ENCODE results near the gene SRGAP1.
A peak's percentile ranks its signal among the peaks of the same experiment; 100 is the strongest.

Gene SRGAP1

DNA sequence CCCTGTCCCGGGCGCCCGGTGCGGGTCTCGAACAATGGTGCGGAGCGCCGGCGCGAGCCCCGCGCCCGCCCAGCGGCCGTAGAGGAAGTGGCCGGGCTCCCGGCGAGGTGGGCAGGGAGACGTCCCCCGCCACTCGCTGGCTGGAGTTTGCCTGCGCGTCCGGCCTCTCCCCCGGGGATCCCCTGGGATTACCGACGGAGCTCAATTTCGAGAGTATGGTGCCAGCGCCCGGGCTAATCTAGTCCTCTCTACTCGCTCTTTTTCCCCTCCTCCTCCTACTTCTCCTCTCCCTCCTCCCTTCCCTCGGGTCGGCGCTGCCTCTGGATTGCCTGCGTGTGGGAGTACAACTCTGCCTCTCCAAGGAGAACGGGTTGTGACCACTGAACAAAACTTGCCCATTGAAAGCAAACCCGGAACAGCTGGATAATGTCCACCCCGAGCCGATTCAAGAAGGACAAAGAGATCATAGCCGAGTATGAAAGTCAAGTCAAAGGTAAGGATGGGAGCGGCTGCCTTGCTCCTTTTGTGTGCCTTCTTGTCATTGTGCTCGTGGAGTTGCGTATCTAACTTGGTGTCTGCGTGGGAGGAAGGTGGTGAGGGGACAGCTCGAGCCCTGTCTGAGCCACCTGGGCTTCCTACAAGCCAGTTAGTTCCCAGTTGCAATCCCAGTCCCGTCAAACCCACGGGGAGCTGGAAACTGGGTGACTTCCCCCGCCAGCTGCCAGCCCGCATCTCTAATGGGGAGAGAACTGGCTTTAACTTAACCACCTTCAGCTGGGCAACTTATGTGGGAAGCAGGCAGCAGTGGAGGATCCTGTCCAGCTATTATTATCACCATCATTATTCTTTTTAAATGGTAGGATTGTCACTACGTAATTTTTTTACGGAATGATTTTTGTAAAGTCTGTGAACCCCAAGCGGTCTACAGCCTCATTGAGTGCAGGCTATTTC lies at the start of gene SRGAP1:
TSS of gene SRGAP1 (plus strand) at position 310 of the 951 bp plus-strand sequence. CDS start at position 427, 117 bp downstream.
- DNase-seq, result peak; percentile 36

DNA sequence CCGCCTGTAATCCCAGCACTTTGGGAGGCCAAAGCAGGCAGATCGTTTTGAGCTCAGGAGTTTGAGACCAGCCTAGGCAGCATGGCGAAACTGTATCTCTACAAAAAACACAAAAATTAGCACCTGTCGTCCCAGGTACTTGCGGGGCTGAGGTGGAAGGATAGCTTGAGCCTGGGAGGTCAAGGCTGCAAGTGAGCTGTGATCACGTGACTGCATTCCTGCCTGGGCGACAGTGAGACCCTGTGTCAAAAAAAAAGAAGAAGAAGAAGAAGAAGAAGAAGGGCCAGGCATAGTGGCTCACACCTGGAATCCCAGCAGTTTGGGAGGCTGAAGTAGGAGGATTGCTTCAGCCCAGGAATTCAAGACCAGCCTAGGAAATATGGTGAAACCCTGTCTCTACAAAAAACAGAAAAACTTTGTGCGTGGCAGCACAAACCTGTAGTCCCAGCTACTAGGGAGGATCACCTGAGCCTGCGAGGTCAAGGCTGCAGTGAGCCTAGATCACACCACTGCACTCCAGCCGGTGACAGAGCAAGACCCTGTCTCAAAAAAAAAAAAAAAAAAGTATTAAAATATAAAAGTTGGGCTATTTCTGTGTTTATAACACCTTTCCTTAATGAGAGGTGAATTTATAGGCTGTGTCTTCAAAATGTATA lies 49.3 kb upstream of the SRGAP1 start:
- no peak for DNase-seq

DNA sequence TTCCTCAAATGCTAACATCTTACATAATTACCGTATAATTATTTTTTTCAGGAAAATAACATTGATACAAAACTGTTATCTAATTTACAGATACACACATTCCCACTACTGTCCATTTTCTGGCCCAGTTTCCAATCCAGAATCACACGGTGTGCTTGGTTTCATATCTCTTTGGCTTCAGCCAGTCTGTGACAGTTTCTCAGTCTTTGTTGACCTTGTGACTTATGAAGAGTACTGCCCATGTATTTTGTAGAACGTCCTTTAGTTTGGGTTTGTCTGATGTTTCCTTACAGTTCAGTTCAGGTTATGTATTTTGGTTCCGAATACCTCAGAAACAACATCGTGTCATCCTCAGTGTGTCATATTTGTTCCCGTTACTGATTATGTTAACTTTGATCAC lies 48.6 kb upstream of the SRGAP1 start:
- no peak for DNase-seq

DNA sequence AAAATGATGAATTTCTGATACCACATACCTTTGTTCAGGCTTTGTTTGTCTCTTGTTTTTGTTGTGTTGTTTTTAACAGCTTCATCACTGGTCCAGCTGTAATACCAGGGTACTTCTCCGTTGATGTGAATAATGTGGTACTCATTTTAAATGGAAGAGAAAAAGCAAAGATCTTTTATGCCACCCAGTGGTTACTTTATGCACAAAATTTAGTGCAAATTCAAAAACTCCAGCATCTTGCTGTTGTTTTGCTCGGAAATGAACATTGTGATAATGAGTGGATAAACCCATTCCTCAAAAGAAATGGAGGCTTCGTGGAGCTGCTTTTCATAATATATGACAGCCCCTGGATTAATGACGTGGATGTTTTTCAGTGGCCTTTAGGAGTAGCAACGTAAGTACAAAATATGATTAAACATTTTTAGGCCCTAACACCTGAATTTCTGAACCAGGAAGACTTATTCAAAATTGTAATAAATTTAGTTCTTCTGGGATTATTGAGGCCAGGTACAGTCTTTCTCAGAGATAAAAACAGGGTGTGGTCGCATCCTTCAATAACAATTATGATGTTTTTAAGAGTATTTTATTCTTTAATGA lies 42.4 kb upstream of the SRGAP1 start:
- DNase-seq, result peak; percentile 64

DNA sequence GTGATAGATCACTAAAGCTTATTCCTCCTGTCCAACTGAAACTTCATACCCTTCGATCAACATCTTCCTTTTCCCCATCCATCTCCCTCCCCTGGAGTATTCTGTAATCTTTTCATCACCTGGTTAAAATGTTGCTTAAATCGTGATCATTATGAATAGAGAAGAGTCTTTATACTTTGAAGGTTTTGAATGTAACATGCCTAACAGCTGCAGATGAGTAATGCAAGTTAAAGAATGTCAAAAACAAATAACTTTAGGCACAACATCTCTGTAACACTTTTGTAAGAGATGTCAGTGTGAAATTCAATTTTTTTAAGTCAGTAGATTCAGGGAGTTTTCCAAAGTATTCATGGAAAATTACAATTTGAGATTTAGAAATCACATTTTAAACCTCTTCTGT lies 39.8 kb upstream of the SRGAP1 start:
- DNase-seq, result no peak

DNA sequence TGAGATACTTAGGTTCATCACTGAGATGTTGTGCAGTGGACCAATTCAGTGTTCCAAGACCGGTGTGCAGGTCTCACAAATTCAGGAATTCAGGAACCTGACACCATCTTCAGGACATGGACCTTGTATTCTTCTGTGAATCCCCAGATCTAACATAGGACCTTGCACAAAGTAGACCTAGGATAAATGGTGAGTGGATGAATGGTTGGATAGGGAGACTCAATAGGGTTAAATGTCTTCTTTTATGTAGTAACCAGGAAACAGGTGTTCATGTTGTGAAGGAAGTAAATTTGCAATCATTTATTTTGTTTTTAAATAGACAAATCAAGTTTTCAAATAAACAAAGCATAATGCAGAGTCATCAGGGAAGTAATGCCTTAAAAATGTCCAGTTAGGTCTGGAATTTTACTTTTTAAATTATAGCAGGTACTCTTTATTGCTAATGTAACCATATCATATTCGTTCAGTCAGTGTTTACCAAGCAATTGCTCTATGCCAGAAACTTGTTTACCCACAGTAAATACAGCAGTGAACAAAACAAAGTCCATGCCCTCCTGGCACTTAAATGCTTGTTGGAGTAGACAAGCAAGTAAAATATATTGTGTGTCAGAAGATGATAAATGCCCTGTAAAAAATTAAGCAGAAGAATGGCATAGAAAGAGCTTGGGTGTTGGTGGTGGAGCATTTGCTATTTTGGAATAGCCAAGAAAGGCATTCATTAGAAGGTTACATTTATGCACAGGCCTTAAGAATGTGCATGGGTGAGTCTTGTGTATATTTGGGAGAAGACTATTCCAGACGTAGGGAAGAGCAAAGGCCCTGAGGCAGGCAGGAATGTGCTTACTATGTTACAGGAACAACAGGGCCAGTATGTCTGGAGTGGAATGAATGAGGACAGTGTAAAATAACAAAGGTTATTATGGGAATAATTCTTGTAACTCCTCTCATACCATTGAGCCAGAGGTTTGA lies 38.5 kb upstream of the SRGAP1 start:
- no peak for DNase-seq

DNA sequence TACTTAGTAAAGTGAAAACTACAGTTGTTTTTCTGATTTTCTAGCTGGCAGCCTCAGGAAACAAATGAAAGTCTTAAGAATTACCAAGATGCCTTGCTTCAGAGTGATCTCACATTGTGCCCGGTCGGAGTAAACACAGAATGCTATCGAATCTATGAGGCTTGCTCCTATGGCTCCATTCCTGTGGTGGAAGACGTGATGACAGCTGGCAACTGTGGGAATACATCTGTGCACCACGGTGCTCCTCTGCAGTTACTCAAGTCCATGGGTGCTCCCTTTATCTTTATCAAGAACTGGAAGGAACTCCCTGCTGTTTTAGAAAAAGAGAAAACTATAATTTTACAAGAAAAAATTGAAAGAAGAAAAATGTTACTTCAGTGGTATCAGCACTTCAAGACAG lies 35.9 kb upstream of the SRGAP1 start:
- DNase-seq, result no peak

DNA sequence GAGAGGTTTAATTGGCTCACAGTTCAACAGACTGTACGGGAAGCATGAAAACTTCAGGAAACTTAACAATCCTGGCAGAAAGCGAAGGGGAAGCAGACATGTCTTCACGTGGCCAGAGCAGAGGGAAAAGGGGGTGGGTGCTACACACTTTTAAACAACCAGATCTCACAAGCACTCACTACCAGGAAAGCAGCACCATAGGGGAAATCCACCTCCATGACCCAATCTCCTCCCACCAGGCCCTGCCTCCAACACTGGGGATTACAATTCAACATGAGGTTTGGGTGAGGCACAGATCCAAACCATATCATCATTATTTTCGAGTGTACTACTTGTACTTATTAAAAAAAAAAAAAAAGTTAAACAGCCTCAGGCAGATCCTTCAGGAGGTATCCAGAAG lies 34.9 kb upstream of the SRGAP1 start:
- no peak for DNase-seq

DNA sequence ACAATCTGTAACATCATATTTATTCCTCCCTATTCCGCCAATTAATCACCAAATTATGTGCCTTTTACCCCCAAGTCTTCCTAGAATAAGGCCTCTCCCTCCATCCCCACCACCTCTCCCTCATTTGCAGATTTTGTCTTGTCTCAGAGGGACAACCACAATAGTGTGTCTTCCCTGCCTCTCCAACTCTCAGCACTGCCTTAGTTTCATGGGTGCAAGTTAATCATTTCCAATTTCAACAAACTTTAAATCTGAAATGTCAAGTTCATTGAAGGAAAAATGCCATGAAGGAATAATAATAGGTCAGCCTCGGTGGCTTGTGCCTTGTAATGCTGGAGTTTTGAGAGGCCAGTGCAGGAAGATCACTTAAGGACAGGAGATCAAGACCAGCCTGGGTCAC lies 33.2 kb upstream of the SRGAP1 start:
- DNase-seq, result no peak

DNA sequence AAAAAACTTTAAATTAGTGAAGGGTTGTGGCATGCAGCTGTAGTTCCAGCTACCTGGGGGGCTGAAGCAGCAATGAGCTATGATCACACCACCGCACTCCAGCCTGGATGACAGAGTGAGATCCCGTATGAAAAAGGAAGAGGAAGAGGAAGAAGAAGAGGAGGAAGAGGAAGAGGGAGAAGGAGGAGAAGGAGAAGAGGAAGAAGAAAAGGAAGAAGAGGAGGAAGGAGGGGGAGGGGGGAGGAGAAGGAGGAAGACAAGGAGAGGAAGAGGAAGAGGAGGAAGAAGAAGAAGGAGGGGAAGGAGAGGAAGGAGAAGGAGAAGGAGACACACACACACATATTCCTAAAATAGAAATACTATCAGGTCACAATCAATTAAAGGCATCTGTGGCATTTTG lies 32.7 kb upstream of the SRGAP1 start:
- DNase-seq, result no peak

DNA sequence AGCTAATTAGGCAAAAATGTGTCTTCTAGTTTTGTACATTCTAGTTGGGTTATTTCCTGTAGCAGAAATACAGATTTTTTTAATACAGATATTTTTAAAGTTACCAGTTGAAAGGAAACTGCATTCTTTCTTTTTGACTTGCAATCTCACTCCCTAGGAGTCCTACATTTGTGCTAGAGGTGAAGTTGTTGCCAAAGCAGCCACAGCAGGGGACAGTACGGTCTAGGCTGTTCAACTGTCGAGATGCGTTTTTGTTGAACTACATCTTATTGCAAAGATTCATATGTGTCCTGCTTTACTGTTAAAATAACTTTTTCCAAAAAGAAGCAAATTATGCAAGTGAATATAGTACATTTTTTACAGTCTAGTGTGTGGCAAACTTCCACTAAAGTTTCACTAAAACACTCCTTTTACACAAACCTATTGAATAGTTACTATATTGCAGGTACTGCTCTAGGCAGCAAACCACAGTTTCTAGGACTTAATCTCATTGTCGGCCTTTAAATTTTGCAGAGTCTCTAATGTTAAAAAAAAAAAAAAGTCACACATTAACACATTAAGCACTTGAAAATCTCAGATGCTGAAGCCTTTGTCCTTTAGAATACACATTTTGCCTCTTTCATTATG lies 30.2 kb upstream of the SRGAP1 start:
- DNase-seq, result no peak

DNA sequence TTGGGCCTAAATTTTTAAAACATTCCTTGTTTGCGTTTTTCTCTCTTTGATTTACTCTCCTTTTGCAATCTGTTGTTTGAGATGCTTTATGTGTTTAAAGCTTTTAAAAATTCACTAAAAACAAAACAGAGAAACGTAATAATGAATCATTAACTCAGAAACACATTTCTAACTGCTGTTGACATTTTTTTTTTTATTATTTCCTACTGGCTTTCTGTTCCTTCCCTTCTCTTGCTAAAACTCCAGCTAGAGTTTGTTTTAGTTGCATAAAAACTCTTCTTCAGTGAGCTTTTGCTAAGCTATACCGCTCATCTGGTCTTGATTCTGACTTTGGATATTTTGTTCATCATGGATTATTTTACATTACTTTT lies 29.0 kb upstream of the SRGAP1 start:
- no peak for DNase-seq

DNA sequence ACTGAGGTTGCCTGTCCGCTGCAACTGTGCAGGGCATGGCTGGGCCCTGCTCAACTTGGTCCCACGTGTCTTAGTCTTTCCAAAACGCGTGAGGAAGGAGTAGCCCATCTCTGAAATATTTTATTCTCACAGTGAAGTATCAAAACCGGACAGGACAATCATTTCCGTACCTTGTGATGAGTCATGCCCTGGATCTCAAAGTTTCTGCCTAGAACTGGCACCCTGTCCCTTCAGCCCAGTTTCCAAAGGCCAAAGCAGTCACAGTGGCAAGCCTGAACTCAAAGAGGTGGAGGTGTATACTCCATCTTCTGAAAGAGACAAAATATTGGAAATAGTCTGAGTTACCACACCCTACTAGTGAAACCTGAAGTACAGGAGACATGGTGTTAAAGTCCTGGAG lies 28.5 kb upstream of the SRGAP1 start:
- DNase-seq, result no peak

DNA sequence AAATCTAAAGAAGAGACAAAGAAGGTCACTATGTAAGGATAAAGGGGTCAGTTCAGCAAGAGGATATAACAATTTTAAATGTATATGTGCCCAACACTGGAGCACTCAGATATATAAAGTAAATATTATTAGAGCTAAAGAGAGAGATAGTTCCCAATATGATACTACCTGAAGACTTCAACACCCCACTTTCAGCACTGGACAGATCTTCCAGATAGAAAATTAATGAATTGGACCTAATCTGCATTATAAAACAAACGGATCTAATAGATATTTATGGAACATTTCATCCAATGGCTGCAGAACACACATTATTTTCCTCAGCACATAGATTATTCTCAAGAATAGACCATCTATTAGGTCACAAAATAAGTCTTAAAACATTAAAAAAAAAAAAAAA lies 24.1 kb upstream of the SRGAP1 start:
- no peak for DNase-seq

DNA sequence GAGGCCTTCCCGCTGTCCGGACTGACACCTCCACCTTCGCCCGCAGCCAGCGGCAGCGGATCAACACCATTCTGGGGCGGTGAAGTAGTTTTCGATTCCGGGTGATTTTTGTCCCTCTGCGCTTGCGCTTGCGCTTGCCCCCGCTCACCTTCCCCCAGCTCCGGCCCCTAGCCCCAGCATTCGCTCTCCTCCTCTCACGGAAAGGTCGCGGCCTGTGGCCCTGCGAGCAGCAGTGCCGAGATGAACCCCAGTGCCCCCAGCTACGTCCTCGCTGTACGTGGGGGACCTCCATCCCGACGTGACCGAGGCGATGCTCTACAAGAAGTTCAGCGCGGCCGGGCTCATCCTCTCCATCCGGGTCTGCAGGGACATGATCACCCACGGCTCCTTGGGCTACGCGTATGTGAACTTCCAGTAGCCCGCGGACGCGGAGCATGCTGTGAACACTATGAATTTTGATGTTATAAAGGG lies 22.7 kb upstream of the SRGAP1 start:
- DNase-seq, result no peak

DNA sequence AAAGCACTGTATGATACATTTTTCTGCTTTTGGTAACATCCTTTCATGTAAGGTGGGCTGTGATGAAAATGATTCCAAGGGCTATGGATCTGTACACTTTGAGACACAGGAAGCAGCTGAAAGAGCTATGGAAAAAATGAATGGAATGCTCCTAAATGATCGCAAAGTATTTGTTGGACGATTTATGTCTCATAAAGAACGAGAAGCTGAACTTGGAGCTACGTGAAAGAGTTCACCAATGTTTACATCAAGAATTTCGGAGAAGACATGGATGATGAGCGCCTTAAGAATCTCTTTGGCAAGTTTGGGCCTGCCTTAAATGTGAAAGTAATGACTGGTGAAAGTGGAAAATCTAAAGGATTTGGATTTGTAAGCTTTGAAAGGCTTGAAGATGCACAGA lies 22.1 kb upstream of the SRGAP1 start:
- DNase-seq, result no peak

DNA sequence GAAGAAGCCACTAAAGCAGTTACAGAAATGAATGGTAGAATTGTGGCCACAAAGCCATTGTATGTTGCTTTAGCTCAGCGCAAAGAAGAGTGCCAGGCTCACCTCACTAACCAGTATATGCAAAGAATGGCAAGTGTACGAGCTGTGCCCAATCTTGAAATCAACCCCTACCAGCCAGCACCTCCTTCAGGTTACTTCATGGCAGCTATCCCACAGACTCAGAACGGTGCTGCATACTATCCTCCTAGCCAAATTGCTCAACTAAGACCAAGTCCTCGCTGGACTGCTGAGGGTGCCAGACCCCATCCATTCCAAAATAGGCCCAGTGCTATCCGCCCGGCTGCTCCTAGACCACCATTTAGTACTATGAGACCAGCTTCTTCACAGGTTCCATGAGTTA lies 21.5 kb upstream of the SRGAP1 start:
- DNase-seq, result no peak

DNA sequence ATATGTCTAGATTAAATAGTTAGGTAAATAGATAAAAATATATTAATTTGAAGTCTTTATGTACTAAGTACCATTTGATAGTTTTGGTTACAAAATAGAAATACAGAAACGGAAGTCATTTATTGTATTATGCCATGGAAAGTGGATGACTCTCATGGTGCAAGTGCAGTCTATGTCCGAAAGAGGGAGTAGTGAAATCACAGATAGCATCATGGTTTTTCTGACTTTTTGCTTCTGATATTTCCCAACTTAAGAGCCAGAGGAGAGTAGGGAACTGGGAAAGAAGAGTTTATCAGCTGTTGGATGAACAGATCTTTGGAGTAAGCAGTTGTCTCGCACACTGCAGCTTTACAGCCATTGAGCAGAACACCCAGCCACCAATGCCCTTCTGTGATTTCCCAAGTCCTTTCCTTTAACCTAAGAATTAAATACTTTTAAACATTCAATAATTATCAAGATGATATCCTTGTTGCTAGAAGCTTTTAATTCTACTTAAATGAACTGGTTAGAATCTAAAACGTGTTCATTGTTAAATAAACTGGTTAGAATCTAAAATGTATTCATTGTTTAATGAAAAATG lies 18.4 kb upstream of the SRGAP1 start:
- DNase-seq, result peak; percentile 67

DNA sequence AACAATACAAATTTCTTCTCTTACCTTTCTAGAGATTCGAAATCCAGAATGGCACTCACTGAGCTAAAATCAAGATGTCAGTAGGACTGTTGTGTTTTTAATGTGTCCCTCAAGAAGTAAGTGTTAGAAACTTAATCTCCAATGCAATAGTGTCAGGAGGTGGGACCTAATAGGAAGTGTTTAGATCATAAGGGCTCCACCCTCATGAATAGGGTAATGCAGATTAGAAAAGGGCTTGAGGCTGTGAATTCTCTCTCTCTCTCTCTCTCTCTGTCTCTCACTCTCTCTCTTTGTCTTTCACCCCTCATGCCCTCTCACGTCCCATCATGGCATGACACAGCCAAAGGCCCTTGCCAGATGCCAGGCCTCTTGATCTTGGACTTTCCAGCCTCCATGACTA lies 15.6 kb upstream of the SRGAP1 start:
- DNase-seq, result no peak

DNA sequence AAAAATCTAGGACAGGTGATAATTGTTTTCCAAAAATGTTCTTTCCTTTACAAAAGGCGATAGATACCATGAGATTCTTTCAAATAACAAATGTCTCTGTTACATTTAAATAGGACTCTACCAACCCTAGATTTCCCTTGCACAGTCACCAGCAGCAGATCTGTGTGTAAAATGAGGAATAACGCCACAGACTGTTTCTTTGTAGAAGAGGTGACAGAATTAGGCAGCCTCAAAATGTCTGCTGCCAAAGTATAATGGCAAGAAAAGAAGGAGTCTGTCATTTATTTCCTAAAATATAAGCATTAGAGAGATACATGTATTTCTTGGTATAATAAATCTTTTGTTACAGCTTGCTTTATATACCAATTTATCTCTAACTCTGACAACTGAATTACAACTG lies 8.5 kb upstream of the SRGAP1 start:
- DNase-seq, result no peak

DNA sequence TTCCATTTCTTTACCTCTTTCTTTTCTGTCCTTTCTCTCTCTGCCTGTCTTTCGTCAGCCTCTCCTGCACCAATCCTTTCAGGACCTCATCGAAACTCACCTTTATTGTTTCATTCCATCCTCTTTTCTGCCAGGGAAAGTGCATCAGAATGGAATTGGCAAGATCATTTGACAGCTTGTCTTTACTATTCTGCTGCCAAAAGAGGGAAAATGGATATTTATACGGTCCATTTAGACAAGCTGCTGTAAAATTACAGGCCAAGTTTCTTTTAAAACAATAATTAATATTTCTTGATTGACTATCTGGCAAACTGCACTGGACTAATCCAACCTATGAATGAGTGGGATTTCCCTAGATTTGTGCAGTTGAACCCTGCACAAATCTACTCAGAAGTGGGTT lies 7.6 kb upstream of the SRGAP1 start:
- DNase-seq, result no peak

DNA sequence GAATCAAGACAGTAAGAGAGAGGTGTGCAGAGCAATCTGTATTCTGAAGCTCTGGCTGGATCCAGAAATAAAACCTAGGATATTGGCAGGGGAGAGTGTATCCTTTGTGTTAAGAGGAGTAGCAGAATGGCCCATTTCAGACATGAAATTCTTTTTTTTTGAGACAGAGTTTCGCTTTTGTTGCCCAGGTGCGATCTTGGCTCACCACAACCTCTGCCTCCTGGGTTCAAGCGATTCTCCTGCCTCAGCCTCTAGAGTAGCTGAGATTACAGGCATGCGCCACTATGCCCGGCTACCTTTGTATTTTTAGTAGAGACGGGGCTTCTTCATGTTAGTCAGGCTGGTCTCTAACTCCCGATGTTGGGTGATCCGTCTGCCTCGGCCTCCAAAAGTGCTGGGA lies 6.1 kb upstream of the SRGAP1 start:
- no peak for DNase-seq
